GM19468 (cell line): ENCODE results near the gene NABP1.

Source experiments
- ATAC-seq: cut with Tn5 transposase; IDR thresholded peaks from one replicate; pipeline ENCODE4 v1.9.1; 2021; ENCODE audit warnings: mild to moderate bottlenecking, moderate library complexity, moderate number of reproducible peaks; ENCODE audit not compliant: unreplicated experiment; ENCODE audit errors: extremely low read depth

NABP1 gene

GRCh38 chr2:191703079-191703725, 25.3 kb downstream of the NABP1 start:
- no peak for ATAC-seq

GRCh38 chr2:191705084-191705483, 27.1 kb downstream of the NABP1 start:
- ATAC-seq, result no peak

- no peak for ATAC-seq
Observed at GRCh38 chr2:191705701-191706100, 27.8 kb downstream of the NABP1 start.

DNA sequence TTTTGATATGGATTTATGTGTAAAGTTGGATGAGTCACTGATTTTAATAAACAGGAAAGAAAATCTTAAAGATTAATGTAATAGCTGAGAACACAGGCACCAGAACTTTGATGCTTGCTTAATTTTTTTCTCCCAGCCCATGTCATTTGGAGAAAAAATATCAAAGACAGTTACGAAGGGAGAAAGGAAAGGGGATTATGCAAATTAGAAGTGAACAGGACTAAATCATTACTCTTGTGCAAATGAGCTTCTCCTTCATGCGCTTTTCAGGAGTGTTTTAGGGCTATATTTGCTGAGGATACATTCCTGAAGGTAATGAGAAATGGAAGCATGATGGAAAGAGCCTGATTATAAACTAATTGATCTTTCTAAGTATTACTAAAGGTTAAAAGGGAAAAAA, 28.9 kb downstream of the NABP1 start:
- ATAC-seq, result no peak

DNA sequence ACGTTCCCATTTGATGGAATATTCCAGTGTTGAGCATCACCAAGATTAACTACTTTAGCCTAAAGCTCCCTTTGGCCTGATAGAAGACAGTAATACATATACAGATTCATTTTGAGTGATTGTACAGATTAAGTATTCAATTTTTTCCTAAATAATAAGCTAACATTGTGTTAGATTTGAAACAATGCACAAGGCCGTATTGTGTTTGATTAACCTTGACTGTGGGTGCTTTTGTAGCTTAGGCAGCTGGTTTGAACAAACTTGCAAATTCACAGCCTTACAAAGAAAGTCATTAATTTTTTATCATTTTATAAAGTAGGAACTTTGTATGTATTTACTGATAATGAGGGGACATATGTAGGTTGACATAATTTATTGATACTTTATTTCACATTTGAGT, 29.6 kb downstream of the NABP1 start:
- ATAC-seq, result no peak

DNA sequence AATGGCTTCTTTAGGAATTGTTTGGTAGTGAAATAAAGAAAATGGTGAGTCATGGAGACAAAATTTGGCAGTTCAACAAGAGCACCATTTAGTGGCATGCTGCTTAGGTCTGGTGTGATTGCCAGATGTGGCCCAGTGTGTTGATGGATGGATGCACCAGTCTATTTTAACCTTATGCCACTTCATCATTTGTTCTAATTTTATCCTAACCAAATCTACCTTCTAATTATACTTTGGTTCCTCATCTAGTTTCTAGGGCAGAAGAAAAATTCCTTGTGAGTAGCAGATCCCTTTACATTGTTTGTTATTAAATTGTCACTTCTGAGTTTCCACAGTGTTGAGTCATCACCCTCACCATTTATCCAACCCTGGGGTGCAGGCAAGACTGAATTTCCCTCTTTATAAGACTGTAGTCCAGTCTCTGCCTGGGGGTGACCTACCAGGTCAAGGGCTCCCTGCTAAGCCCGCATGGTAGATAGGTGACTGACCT, 32.5 kb downstream of the NABP1 start:
- ATAC-seq, result no peak

- no peak for ATAC-seq
Observed at GRCh38 chr2:191711621-191712020, 33.7 kb downstream of the NABP1 start.

GRCh38 chr2:191713837-191714236, 35.9 kb downstream of the NABP1 start:
- ATAC-seq, result no peak

GRCh38 chr2:191714925-191715324, 37.0 kb downstream of the NABP1 start:
- ATAC-seq, result no peak

GRCh38 chr2:191715471-191715870, 37.5 kb downstream of the NABP1 start:
- ATAC-seq, result no peak

GRCh38 chr2:191719261-191719660, 41.3 kb downstream of the NABP1 start:
- ATAC-seq, result no peak

DNA sequence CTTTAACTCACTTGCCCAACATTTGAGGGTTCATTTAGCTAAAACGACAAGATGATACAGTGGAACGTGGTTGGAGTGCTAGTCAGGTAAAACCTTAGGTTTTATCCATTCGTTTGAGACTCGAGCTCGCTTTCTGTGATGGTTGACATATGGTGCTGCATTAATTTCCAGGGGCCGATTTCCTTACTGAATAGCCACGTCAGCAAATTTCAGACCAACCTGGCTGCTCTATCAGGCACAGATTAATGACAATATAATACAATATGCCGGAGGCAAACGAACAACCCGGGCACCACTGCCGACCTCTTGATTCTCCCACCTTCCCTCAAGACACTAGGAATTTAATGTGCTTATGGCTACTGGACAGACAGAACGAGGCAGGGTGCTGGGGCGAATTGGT, 42.0 kb downstream of the NABP1 start:
- ATAC-seq, result no peak

DNA sequence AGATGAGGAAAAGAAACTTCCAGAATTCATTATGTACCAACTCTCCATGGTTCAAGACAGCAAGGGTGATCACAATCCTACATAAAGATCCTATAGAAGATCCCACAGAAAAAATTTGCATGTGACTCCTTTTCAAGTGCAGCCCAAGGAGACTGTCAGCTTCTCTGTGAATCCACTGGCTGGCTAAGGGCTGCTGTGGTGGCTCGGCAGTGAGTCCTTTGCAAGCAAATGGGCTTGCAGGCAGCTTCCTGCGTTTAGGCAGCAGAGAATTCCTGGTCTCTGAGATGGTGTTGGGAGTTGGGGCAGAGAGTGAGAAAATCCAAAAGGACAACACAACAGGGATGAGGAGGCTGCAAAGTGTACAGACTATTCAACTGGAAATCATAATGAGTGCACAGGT, 43.4 kb downstream of the NABP1 start:
- ATAC-seq, result no peak

GRCh38 chr2:191724015-191724414, 46.1 kb downstream of the NABP1 start:
- no peak for ATAC-seq

DNA sequence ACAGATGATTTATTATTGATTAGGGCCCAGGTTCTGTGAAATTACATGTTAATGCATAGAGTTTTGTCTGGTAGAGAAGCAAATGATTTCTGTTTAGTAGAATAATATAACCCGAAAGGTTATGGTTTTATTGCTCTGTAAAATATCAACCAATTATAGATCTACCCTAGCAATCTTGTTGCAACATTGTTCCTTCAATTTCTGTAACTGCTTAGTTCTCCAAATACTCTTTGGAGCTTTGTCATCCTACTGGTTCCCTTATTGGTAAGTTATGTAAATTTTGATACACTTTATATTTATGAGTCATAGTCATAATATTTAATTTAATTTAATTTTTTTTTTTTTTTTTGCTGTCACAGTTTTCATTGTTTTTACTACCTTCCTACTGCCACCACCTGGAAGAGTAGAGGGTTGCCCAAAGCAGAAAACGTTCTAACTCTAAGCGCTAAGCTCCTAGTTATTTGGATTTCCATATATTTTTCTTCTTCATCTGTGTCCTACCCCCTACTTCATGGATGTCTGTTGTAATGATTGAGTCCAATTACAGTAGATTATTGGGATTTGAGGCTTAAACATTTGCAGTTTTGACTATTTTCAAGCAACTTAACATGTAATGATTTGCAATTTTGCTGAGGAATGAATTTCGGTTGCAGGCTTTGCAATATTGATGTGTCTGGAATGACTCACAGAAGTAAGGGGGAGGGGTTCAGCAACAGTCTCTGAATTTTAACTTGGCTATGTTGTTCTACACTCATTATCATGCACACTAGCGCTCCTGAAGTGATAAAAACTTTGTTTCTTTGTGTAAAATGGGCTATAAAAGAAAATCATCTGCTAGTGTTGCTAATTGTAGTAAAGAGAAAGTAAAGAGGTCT, 51.1 kb downstream of the NABP1 start:
- no peak for ATAC-seq

DNA sequence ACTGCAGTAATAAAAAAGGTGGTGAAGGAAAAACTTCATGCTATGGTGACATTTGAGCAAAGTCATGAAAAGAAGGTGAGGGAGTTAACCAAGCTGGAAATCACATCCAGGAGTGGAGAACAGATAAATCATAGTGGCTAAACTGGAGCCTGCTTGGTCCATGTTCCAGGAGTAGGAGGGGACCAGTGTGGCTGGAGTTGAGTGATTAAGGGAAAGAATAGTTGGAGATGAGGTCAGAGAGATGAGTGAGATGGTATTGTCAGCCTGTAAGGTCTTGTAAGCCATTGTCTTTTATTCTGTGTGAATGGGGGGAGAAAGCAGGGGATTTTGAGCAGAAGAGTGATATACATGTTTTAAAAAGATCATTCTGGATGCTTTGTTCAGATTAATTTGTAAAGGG, 52.3 kb downstream of the NABP1 start:
- ATAC-seq, result no peak
